Neural progenitor cell (in vitro differentiated cells): ENCODE results near the gene C16orf46.

Source experiments
- CTCF ChIP-seq: fragments of 200-600 bp; sonication (generic); IDR thresholded peaks from 2 replicates; pipeline ENCODE4 v1.5.1; 2017; ENCODE audit warnings: antibody characterized with exemption, mild to moderate bottlenecking
- EZH2 ChIP-seq: fragments of 200-600 bp; sonication (generic); IDR thresholded peaks from 2 replicates; pipeline ENCODE4 v1.6.1; 2017; ENCODE audit warnings: antibody characterized with exemption, mild to moderate bottlenecking, moderate library complexity
- EZH2phosphoT487 ChIP-seq: fragments of 200-600 bp; sonication (generic); IDR thresholded peaks from 2 replicates; pipeline ENCODE4 v1.6.1; 2017; ENCODE audit warnings: antibody characterized with exemption

DNA sequence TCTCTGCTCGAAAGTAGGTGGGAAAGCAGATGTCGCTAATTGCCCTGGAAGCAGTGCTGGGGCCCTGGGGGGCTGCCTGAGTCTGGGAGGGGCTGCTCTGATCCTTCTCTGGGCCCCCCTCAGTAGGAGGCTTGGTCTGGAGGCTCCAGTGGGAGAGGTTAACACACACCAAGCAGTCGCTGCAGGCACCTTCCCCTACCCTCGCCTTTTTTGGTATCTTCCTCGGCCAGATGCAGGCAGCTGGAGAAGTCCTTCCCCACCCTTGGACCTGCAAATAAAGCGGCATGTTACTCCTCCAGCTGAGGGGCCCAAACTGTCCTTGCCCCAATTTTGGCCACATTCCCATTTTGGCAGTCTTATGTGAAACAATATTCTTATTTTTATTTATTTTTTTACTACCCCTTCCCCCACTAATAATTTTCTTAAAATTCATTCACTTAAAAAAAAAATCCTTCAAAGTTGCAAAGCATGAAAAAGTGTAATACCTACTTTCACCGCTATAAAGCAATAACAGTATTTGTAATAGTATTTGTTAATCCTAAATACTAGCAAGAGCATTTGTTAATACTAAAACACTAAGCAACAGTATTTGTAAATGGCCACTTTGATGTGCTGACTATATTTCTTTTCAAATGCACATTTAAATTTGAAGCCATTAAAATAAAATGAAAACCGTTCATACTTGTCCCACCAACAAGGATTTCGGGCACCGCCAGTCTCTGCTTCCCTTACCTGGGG lies 15.0 kb downstream of the C16orf46 start:
- no peak for TF ChIP-seq CTCF
- TF ChIP-seq EZH2phosphoT487, result no peak
- no peak for TF ChIP-seq EZH2
